ENCODE measurements around the gene LY6G6C.

LY6G6C gene

DNA sequence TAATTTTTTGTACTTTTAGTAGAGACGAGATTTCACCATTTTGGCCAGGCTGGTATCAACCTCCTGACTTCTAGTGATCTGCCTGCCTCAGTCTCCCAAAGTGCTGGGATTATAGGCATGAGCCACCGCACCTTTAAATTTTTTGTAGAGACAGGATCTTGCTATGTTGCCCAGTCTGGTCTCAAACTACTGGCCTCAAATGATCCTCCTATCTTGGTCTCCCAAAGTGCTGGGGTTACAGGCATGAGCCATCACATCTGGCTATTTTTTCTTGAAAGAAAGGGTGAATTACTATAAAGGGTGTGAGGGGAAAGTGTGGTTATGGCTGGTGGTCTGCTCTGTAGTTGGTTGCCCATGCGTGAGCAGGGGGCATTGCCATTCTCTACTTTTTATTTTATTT is 13.3 kb downstream of the LY6G6C start:
- no peak overlapping the region for H3K4me3 ChIP-seq (ENCODE audit: low read depth, low read length, poor library complexity, severe bottlenecking)
- H3K9ac ChIP-seq (ENCODE audit: low read length): no peak overlapping the region
- no peaks in the 10 kb centered on the region for H3K9me3 ChIP-seq (ENCODE audit: low read length)
- no peak for TF ChIP-seq EZH2 (IDR thresholded peaks at IDR 0.05; ENCODE audit: borderline replicate concordance, low read length)
- TF ChIP-seq, protein P1, sequence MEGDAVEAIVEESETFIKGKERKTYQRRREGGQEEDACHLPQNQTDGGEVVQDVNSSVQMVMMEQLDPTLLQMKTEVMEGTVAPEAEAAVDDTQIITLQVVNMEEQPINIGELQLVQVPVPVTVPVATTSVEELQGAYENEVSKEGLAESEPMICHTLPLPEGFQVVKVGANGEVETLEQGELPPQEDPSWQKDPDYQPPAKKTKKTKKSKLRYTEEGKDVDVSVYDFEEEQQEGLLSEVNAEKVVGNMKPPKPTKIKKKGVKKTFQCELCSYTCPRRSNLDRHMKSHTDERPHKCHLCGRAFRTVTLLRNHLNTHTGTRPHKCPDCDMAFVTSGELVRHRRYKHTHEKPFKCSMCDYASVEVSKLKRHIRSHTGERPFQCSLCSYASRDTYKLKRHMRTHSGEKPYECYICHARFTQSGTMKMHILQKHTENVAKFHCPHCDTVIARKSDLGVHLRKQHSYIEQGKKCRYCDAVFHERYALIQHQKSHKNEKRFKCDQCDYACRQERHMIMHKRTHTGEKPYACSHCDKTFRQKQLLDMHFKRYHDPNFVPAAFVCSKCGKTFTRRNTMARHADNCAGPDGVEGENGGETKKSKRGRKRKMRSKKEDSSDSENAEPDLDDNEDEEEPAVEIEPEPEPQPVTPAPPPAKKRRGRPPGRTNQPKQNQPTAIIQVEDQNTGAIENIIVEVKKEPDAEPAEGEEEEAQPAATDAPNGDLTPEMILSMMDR (IDR thresholded peaks at IDR 0.05; ENCODE audit: low read length): no peak
- no peaks in the 10 kb centered on the region for H4K20me1 ChIP-seq (ENCODE audit: insufficient read depth, low read length)
- no peak overlapping the region for H2AFZ ChIP-seq (ENCODE audit: low read length)
- H3K27ac ChIP-seq (ENCODE audit: low read depth, low read length, poor library complexity, severe bottlenecking): no peak overlapping the region
- no peak overlapping the region for H3K4me2 ChIP-seq (ENCODE audit: low read length)
- H3K79me2 ChIP-seq (ENCODE audit: insufficient read depth, low read length): no peaks in the 10 kb centered on the region
- peaks cover 6% of the 10 kb centered on the region for H3K4me1 ChIP-seq (ENCODE audit: insufficient read depth, low read length, severe bottlenecking)
- H3K27me3 ChIP-seq (ENCODE audit: insufficient read depth, low read length): 0 out of 2 replicates have a peak, but pooled peaks cover 10% of the 10 kb centered on the region
- H3K36me3 ChIP-seq (ENCODE audit: insufficient read depth, low read length): no peaks in the 10 kb centered on the region
- no peaks in the 10 kb centered on the region for H3F3A ChIP-seq (ENCODE audit: insufficient read depth, low read length)
- H3K9me2 ChIP-seq (ENCODE audit: low read depth, low read length): no peaks in the 10 kb centered on the region

DNA sequence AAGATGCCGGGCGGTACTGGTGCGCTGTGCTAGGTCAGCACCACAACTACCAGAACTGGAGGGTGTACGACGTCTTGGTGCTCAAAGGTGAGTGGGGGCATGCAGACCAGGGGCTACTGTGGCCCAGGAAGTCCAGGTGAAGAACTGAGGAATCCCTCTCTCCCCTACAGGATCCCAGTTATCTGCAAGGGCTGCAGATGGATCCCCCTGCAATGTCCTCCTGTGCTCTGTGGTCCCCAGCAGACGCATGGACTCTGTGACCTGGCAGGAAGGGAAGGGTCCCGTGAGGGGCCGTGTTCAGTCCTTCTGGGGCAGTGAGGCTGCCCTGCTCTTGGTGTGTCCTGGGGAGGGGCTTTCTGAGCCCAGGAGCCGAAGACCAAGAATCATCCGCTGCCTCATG is 13.8 kb downstream of the LY6G6C start:
- Histone ChIP-seq H3K4me1 (ENCODE audit: insufficient read depth, low read length, severe bottlenecking) (peaks cover 6% of the 10 kb centered on the region), H3F3A (ENCODE audit: insufficient read depth, low read length) (no peaks in the 10 kb centered on the region), H3K27ac (ENCODE audit: low read depth, low read length, poor library complexity, severe bottlenecking) (no peak overlapping the region), H3K9ac (ENCODE audit: low read length) (no peak overlapping the region), H3K79me2 (ENCODE audit: insufficient read depth, low read length) (no peaks in the 10 kb centered on the region), H3K36me3 (ENCODE audit: insufficient read depth, low read length) (no peaks in the 10 kb centered on the region), H3K9me3 (ENCODE audit: low read length) (no peaks in the 10 kb centered on the region), H4K20me1 (ENCODE audit: insufficient read depth, low read length) (no peaks in the 10 kb centered on the region), H3K9me2 (ENCODE audit: low read depth, low read length) (no peaks in the 10 kb centered on the region), H2AFZ (ENCODE audit: low read length) (no peak overlapping the region), H3K27me3 (ENCODE audit: insufficient read depth, low read length) (0 out of 2 replicates have a peak, but pooled peaks cover 9% of the 10 kb centered on the region), H3K4me3 (ENCODE audit: low read depth, low read length, poor library complexity, severe bottlenecking) (no peak overlapping the region), H3K4me2 (ENCODE audit: low read length) (no peak overlapping the region)
- TF ChIP-seq, protein P1 (IDR thresholded peaks at IDR 0.05; ENCODE audit: low read length): no peak
- no peak for TF ChIP-seq EZH2 (IDR thresholded peaks at IDR 0.05; ENCODE audit: borderline replicate concordance, low read length)

DNA sequence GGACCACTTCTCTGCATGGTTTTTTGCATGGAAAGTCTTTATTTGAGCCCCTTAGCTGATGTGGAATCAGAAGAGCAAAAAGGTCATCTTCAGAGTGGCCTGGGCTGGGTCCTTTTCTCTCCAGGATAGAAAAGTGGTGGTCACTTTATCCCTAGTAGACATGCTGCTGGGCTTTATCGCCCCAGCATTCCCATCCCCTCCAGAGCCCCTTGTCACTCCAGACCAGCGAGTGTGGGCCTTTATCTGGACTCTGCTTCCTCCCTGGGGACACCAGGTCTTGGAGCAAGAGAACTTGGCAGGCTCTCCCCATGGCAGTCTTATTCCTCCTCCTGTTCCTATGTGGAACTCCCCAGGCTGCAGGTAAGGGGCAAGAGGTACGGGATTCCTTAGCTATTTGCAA is 14.9 kb downstream of the LY6G6C start, which contains the start of gene LY6G6F:
TSS of gene LY6G6F (plus strand) at position 268 of the 400 bp plus-strand sequence. CDS start at position 309, 41 bp downstream.
- Histone ChIP-seq H3K4me2 (ENCODE audit: low read length) (no peak within 1 kb of the TSS), H3K9ac (ENCODE audit: low read length) (no peak within 1 kb of the TSS), H3K79me2 (ENCODE audit: insufficient read depth, low read length) (0 out of 2 replicates have a peak, but pooled peaks cover 5% of the 10 kb centered on the region), H3K4me1 (ENCODE audit: insufficient read depth, low read length, severe bottlenecking) (peaks cover 15% of the 10 kb centered on the region), H3K27me3 (ENCODE audit: insufficient read depth, low read length) (0 out of 2 replicates have a peak, but pooled peaks cover 4% of the 10 kb centered on the region), H3F3A (ENCODE audit: insufficient read depth, low read length) (no peaks in the 10 kb centered on the region), H3K9me2 (ENCODE audit: low read depth, low read length) (no peaks in the 10 kb centered on the region), H3K9me3 (ENCODE audit: low read length) (no peaks in the 10 kb centered on the region), H4K20me1 (ENCODE audit: insufficient read depth, low read length) (no peaks in the 10 kb centered on the region), H3K27ac (ENCODE audit: low read depth, low read length, poor library complexity, severe bottlenecking) (no peak within 1 kb of the TSS), H3K36me3 (ENCODE audit: insufficient read depth, low read length) (no peaks in the 10 kb centered on the region), H2AFZ (ENCODE audit: low read length) (no peak within 1 kb of the TSS), H3K4me3 (ENCODE audit: low read depth, low read length, poor library complexity, severe bottlenecking) (no peak within 1 kb of the TSS)
- TF ChIP-seq, protein P1 (IDR thresholded peaks at IDR 0.05; ENCODE audit: low read length): no peak
- no peak for TF ChIP-seq EZH2 (IDR thresholded peaks at IDR 0.05; ENCODE audit: borderline replicate concordance, low read length)
